ENCODE measurements around the gene CDH22.

Gene CDH22

DNA sequence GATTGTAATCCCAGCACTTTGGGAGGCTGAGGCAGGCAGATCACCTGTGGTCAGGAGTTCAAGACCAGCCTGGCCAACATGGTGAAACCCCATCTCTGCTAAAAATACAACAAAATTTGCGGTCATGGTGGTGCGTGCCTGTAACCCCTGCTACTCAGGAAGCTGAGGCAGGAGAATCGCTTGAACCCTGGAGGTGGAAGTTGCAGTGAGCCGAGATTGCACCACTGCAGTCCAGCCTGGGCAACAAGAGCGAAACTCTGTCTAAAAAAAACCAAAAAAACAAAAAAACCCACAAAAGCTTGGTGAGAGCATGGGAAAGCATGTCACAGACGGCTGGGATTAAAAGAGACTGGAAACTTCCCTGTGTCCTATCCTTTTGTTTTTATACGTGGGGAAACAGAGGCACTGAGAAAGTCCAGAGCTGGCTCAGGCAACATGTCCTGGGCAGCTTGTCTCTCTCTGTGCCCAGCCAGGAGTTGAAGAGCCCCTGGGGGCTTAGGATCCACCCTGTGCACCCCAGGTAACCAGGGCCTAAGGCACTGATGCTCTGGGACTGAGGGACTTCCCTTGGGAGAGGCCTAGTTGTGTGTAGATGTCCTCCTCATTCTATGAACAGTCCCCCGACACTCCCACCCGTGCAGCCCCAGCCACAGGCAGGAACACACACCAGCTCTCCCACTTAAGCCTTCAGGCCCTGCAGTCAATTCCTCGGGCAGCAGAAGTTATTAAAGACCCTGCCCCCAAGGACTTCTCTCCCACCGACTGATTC lies 174.2 kb downstream of the CDH22 start:
- no peak for DNase-seq

DNA sequence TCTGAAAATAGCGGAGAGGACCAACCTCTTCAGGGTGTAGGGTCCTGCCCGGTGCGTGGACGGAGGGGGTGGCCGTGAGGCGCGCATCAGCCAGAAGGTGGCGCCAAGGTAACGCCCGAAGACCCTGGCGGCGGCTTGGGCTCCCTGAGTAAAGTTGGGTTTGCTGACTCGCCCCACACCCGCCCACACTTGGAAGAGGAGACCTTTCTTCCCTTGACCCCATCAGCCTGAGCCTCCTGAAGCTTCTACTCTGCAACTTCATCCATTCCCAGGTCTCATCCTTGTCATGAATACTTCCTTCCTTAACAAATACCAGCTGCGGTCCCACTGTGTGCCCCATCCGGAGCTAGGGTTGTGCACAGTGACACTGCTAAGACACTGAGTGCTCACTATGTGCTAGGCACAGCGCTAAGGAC lies 175.6 kb downstream of the CDH22 start:
- peak in 4 of 5 donors; percentile 33 to 49 (median 47) for DNase-seq

DNA sequence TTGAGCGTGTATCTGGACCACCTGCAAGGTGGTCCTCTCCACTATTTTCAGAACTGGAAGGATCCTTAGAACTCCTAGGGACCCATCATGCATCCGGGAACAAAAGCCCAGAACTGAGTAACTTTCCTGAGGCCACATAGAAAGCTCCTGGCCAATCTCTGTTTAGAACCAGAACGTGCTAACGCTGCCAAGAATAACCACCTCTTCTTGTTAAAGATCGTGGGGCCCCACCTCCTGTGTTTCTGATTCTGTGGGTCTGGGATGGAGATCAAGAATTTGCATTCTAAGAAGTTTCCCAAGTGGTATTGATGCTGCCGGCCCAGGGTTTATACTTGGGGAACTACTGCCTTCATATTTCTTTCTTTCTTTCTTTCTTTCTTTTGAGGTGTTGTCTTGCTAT lies 176.9 kb downstream of the CDH22 start:
- DNase-seq, result no peak

DNA sequence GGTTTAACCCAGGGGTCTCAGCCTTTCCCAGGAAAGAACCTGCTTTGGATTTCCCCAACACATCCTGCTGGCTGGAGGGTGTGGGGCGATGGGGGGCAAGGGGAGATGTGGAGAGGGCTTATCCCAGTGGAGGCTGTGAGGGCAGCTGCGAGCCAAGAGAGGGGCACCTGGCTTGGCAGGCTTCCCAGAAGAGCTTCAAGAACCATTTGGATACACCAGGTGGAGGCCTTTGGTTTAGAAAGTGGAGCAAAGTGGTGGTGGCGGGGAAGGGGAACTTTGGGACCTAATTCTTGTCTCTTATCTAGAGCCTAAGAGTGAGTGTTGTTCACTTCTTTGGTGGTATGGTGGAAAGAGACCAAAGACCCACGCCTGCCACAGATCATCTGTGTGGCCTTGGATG lies 177.8 kb downstream of the CDH22 start:
- no peak for DNase-seq

DNA sequence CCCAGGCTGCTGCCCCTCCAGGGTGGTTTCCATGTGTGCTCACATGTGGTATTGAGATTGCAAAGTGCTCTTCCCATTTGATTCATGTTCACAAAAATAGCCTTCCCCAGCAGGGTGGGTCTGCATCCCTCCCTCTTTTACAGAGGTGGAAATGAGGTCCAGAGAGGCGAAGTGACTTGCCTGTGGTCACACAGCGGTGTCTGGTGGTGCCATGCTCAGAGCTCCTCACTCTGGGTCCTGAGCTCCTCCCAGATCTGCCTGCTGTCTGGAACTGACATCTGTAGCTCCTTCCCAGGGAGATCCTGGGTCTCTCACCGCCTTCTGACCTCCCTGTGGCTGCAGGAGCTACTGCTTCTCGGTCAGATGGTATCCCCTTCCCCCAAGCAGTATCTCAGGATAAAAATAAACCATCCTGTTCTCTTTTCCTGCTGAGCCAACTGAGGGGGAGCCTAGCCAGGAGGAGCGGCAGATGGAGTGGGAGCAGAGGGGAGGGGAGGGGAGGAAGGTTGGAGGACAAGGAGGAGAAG lies 178.3 kb downstream of the CDH22 start:
- DNase-seq, result no peak

GRCh38 chr20:46128310-46129151 lies 179.8 kb downstream of the CDH22 start:
- DNase-seq, result no peak

- DNase-seq, result no peak
Observed at GRCh38 chr20:46127396-46128010, 180.8 kb downstream of the CDH22 start.

- DNase-seq, result no peak
Observed at GRCh38 chr20:46126440-46127056, 181.8 kb downstream of the CDH22 start.

Measured in T-helper 1 cell (primary cell).